Left cardiac atrium (tissue), 4 donors: ENCODE data around the gene DLGAP1. TPM values are rescaled to one million over a fixed set of nuclear protein-coding genes. Genes with fewer than 3 reads are reported as not detected.
A peak's percentile ranks its signal among the peaks of the same experiment; 100 is the strongest.

Experiments used
- ATAC-seq, 2 donors: fragments of 200-7000 bp; cut with Tn5 transposase; one replicate each; pipeline ENCODE4 v1.9.1; 2020; ENCODE audit warnings: mild to moderate bottlenecking in 2 of 2, moderate library complexity in 2 of 2
- DNase-seq: peaks from one replicate; pipeline ENCODE4 v3.0.0-alpha.2; 2020
- intact Hi-C, 2 donors: fragments of 100-400 bp; cut with DNase I; formaldehyde crosslinking; loops; one replicate each; pipeline versions ENCODE4 v1.14.1 to v1.15.1; 2022 to 2023
- total RNA-seq, 2 donors: library from RNA; stranded (reverse); fragmentation: NEBNext Ultra II Directional; extraction: Animal tissue kit (Norgen Biotek cat#: 25700); gene quantifications; one replicate each; pipeline ENCODE4 v1.2.1, GENCODE V29; 2021
- donor health status: DM: no; HTN: yes; CAD: no.
- donor health status: DM: no; HTN: yes; CAD: no; lungs with severe emphysema.
- donor health status: DM: yes; HTN: yes; CAD: no.
- donor health status: Dilated cardiomyopathy.

DLGAP1 gene
- total RNA-seq, 2 donors from 2014 or later: 0.29 to 0.47 TPM

DNA sequence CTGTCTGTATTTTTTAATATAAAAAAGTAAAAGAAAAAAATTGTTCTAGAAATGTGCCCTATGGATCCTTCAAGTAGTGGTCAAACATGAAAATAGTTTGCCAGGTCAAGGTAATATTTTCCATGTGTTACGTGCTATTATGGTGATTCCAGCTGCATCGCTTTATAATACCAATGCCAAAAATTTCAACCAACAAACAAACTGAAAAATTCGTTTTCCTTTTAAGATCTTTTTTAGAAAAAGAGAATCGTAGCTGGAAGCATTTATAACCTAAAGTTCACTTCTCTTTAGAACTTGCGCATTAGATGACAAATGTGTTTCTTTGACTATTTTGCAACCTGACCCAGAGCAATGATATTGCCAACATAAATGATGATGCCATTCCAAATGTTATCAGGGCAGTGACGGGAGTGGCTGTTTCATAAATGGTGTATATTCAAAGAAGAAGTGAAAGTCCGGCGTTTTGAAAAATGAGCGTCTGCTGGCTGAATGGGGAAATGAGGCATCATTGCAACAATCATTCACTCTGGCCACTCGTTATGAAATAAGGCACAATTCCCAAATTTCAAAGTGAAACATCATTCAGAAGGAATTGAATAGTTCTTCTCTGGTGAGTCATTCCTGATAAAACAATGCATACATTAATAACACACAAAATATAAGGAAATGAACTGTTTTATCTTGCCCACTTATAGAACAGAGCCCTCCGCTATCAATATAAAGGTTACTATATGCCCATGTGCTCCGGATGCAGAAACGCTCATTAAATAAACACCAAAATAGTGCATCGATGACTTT, 707.7 kb downstream of the DLGAP1 start:
- ATAC-seq (peak; percentile 53 to 94), DNase-seq (no peak)
- intact Hi-C loops: no loop called here

DNA sequence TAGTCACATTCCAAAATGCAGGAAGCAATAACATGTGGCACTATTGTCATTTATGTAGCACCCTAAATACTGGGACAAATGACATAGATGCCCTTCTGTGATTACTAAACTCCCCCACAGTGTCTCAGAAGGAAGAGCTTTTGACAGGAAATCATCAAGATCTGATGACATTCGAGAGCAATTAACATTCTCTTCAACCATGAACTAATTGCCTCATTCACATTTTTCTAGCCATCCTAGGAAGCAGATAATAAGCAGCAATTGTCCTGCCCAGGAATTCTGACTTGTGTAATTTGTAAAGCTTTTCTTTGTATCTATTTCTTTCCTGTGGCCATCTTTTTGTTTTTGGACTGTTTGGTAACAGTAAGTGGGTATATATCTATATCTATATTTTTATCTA, 712.6 kb downstream of the DLGAP1 start:
- no peak for DNase-seq
- intact Hi-C loops: no loop called here
- no peak for ATAC-seq

DNA sequence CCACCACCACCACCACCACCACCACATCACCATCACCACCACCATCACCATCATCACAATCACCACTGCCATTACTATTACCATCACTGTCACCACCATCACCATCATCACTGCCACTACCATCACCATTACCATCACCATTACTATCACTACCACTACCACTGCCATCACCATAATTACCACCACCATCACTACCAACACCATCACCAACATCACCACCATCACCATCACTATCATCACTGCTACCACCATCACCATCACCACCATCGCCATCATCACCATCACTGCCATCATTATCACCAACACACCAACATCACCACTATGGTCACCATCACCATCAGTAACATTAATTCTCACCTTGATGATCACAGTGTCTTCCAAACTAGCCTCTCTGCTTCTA, 713.8 kb downstream of the DLGAP1 start:
- DNase-seq (no peak), ATAC-seq (no peak)
- intact Hi-C loops: no loop called here

DNA sequence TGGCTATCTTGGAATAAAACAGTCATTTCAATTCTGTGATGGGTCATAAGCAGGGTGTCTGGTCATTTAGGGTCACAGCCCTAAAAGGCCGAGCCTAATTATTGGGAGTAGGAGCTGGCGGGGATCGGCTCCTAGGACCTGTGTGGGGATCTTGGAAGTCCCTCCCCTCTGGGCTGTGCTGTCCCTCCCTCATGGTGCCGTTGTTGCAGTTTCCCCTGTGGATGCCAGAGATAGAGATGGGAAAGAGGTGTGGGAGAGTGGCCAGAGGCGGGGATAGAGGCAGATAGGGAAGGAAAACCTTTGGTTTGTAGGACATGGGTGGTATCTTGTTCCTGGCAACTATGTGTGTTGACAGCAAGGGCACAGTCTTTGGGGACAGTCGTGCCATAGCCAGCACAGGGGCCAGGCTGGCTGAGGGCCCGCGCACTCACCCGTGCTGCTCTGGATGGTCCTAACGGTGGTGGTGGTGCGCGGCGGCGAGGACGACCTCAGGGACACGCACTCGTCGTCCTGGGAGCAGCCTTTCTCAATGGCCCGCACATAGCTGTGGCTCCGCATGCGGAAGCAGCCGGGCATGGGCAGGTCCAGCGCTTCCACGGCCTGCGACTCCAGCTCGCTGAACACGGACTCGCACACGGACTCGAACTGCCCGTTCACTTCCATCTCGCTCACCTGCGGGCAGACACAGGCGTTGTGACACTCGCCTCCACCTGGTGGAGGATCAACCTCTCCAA, 726.2 kb downstream of the DLGAP1 start:
- ATAC-seq (no peak), DNase-seq (no peak)
- intact Hi-C loops: no loop called here

DNA sequence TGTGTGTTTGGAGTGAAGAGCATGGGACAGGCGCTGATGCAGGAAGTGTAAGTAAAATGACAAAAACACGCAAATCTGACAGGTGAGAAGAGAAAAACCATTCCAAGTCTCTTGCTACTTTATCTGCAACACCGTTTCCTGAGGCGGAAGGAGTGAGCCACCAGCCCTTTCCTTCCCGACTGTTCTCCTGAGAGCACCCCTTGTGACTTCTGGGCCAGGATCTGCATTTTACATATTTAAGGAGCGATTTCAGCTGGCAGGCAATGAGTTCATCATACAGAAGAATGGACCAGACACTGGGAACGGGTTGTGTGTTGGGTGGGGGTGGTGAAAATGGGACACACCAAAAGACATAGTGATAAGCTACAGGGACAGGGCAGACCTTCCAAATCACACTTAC, 727.8 kb downstream of the DLGAP1 start:
- no peak for DNase-seq
- ATAC-seq: no peak
- intact Hi-C loops: no loop called here

DNA sequence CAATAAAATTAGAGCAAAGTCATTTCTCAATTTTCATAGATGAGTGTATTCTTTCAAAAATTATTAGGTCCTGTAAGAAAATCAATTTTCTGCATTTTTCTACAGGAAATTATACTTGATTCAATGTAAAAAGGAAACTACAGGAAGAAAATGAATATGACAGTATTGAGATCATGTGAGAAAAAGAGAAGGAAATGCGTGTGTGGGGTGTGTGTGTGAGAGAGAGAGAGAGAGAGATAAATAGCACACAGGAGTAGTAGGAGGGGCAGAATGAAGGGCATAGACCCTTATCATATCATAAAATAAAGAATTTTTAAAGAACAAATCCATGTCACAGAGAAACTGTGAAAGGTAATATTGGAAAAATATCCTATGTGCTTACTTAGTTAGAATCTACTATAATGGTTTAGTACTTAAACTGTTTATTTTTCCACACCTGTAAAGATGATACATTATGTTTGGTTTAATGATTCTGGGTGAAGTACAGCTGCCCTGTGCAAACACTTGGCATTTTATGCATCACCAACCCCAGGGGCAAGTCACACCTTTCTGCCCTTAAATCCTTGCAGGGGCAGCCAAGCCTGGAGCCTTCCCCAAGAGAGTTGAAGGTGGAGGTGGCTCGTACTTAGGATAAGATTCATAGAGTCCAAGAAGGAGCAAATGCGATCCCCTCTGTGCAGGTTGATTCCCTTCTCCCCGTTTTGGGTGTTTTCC, 728.7 kb downstream of the DLGAP1 start:
- ATAC-seq (peak in 1 of 2 donors; percentile 44), DNase-seq (no peak)
- intact Hi-C loops: no loop called here

DNA sequence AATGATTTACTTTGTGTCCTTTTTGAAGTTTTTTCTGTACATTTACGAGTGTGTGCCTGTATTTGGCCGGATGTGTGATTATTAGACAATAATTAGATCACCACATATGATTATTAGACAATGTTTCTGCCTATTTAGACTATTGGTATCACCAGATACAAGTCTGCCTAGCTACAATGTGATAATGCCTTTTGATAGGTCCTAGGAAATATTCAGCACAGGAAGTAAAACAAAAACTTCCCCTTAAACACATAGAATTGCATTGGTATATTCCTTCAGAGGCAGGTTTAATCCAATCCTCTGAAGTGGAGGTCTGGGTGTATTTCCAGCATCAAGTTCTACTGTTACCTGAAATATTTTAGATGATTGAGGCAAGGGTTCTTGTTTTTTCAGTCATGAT, 730.0 kb downstream of the DLGAP1 start:
- DNase-seq (no peak), ATAC-seq (no peak)
- intact Hi-C loops: no loop called here

DNA sequence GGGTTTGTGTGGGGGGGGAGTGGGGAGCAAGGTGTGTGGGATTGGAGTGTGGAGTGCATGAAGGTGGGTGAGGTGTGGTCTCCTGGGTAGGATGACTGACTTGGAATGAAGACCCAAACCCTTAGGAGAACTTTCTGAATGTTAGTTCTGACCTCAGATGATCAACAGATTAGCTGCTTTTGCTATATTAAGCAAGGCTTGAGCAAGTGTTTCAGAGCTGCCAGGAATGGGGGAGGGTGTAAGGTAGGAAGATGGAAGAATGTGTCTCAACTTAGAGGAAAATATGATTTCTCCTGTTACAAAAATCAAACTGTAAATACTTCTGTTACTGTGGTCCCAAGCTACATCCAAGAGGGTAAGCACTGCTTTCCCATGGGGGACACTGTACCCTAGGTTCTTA, 731.6 kb downstream of the DLGAP1 start:
- intact Hi-C loops: no loop called here
- no peak for DNase-seq
- peak in 1 of 2 donors; percentile 29 for ATAC-seq

DNA sequence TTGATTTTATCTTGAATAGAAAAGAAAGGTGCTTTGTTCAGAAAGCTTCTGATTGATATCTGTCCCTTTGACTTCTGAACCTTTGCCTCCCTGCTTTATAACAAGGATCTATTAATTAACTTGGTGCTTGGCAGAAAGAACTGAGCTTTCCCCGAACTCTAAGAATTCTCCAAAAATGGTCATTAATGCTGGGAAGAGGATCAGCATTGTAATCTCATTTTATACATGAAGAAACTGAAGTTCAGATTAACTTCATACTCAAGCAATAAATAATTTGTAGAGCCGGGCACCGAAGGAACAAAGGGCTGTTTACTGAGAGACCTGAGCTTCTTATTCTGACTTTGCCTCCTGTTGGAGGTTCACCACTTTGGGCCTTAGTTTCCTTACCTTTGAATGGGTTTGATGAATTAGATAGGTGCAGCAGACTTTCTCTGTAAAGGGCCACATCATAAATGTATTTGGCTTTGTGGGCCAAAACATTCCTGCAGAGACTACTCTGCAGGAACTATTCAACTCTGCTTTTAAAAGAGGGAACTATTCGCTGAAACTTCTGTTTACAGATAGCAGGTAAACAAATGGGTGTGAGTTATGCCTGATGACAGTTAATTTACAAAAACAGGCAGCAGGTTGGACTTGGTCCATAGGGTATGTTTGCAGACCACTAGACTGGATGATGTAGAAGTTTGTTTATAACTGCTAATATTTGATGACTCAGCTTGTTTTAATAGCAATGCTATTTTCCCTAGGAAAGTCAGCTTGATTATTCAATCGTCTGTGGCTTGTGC, 732.3 kb downstream of the DLGAP1 start:
- no peak for ATAC-seq
- intact Hi-C loops: no loop called here
- DNase-seq: no peak

DNA sequence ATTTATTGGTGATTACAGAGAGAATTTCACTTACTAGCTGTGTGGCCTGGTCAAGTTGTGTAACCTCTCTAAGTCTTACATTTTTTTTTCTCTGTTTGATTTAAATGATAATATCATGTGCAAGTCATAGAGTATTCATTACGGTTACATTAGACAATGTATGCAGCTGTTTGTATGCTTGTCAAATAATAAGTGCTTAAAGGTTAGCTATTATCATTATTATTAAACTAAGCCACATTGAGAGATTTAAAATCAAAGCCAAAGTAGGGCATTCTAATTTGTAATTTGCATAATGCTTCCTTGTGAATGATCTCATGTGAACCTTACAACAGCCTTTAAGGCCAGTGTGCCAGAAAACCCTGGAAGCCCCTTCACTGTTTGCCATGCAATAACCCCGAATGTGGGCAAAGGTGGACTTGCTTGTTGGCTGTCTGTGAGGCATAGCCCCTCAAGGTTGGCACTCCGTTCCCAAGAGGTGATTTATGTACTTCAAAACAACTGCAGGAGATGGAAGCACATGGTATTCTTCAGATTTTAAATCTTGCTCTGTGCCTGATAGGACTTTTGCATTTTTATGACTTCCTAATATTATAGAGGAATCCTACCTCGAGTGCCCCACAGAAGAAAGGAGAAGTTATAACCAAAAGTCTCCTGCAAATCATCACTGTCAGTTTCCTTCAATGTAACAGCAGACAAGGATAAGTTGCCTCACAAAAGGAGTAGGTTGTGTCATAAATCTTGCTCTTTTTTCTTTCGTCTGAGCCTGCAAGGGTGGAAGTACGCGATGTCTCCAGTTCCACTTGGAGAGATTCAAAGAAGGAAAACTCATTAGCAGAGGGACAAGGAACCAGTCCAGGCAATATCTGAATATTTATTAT, 733.1 kb downstream of the DLGAP1 start:
- DNase-seq (no peak), ATAC-seq (peak in 1 of 2 donors; percentile 30)
- intact Hi-C loops: no loop called here

DNA sequence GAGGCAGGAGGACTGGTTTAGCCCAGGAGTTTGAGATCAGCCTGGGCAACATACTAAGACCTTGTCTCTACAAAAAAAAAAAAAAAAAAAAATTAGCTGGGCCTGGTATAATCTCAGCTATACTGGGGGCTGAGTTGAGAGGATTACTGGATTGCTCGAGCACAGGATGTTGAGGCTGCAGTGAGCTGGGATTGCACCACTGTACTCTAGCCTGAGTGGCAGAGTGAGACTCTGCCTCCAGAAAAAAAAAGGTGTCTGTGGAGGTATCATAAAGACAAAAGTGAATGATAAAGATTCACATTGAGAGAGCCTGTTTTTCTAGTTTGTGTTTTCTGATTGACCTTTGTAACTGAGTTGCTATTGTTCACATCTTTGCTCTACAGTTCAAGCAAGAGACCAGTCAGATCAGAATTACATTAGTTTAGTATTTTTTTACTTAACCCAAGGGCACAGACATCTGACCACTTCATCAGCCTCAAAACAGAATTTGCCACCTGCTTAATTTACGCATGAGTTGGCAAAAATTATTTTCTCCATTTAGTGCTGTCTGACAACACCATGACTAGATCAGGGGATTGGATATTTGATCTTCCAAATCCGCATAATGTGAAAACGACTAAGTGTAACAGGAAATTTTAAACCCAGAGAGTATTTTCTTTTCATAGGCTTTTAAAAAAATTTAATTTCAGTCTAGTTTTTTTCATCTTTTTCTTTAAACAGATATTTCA, 734.1 kb downstream of the DLGAP1 start:
- no peak for ATAC-seq
- intact Hi-C loops: no loop called here
- no peak for DNase-seq

DNA sequence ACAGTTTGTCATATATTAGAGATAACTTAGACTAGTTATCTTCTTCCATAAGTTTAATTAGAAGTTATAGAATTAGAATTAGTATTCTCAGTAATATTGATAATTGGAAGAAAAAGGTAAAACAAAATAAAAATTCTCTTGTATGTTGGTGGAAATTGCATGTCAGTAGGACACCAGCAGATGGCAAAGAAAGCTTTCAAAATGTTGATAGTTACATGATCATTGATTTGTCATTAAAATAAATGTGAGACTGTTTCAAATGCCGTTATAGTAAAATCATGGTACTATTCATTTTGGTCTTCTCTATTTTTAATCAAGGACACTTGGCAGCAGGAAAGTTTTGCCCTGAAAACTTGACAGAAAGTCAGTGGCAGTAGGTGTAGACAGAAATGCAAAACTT, 734.9 kb downstream of the DLGAP1 start:
- DNase-seq: no peak
- ATAC-seq: no peak
- intact Hi-C loops: no loop called here

DNA sequence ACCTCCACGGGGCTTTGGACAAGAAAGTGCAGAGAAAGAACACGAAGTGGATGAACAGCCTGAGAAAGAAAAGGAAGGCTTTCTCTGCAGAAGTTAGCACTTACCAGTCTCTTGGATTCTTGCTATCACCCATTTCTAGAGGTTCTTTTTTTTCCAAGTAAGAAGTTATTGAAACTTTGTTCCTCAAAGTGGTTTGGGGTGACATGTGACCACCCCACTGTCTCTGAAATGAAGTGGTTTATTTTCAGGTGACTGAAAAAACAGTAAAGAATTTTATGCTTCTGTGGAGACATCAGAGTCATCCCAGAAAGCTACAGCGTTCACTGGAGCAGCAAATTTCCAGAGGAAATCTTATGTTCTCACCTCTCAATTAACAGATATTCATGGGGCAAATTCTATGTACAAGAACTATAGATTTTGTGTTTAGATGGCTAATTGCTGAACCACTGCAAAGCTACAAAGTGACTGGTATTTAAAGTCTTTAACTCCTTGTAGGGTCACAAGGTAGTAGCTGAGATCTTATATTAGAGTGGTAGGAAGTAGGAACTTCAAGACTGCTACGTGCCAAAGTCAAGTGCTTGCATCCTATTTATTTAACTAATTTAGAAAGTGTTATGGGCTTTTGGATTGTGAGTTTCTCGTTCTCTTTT, 737.6 kb downstream of the DLGAP1 start:
- ATAC-seq: no peak
- intact Hi-C loops: no loop called here
- no peak for DNase-seq

DNA sequence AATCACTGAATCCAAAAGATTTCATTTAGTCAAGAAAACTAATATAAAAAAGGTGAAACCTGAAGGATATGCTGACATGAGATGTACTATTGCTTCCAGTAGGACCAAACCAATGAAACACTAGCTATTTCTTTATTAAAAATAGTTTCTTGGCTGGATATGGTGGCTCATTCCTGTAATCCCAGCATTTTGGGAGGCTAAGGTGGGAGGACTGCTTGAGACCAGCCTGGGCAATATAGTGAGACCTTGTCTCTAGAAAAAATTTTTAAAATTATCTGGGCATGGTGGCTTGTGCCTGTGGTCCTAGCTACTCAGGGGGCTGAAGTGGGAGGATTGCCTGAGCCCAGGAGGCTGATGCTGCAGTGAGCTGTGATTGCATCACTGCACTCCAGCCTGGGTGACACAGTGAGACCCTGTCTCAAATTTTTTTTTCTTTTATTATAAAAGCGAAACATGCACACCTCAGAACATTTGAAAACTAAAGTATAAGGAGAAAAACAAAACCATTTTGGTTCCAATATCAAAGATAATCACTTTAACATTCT, 738.9 kb downstream of the DLGAP1 start:
- DNase-seq (no peak), ATAC-seq (no peak)
- intact Hi-C loops: no loop called here

DNA sequence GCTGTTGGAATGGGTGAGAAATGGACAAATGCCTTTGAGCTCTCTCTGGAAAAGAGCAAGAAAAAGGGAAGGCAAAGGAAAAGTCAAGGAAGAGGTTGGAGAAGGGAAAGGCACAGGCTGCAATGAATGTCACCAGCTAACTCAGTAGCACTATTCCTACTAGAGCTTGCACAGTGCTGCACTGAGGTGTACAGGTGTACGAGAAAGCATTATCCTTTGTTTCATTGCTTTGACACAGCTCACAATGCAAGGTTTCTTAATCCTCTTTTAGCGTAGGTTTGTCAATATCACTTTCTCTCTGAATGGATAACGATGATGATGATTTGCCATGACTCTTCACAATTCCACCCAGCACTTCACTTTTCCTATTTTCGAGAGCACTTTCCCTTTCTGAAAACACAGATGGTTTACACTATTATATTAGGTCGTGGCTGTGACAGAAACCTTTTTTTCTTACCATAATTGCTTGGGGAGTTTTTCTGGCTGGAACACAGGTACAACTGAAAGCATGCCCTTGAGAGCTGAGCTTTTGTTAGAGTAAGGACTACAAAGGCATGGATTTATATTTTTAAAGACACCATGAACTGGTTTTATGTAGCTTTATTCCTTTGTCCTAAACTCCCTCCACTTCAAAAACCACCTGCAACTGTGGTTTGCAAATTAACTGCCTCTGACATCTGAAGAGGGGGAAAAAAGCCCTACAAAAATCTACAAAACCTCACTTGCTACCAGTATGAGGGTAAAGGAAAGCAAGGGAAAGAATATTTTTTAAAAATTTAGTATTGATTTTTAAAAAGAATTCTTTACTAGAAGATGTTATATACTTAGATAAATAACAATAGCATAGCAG, 739.7 kb downstream of the DLGAP1 start:
- DNase-seq (no peak), ATAC-seq (no peak)
- intact Hi-C loops: no loop called here

DNA sequence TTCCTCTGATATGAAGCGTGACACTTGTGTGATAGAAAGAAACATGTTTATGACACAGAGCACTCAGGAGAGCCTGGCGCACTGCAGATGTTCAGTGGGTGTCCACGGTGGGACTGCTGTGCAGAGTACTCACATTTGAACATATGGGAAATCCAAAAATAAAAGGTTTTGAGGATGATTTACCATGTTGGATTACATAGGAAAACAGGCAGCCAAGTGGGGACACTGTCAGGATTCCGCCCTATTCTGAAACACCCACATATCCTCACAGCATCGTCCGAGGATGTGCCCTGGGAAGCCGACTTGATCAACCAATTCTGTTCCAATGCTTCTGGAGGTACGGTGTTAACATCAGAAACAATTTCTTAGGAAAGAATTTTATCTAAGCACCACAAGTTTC, 741.4 kb downstream of the DLGAP1 start:
- no peak for ATAC-seq
- DNase-seq: no peak
- intact Hi-C loops: no loop called here
